ENCODE measurements around the gene ERMN. TPM values are rescaled to one million over a fixed set of nuclear protein-coding genes. Genes with fewer than 3 reads are reported as not detected.

ERMN gene
- polyA plus RNA-seq, 1 donor (not counting 4 experiments of a cell fraction or from before 2014, with no cell fraction given): not detected

GRCh38 chr2:157292853-157293252 is 32.8 kb downstream of the ERMN start:
- no peaks in the 10 kb centered on the region for H3K36me3 ChIP-seq (ENCODE audit: control insufficient read depth in 2 of 2, extremely low read depth in 1 of 2, insufficient read depth in 2 of 2, low read length in 2 of 2)

GRCh38 chr2:157291018-157291417 is 34.6 kb downstream of the ERMN start:
- no peak overlapping the region for H3K4me3 ChIP-seq (ENCODE audit: control insufficient read depth in 2 of 3, extremely low read depth in 1 of 3, insufficient read depth in 2 of 3, low read depth in 1 of 3, low read length in 3 of 3)
- no peak overlapping the region for H2AFZ ChIP-seq (ENCODE audit: control insufficient read depth, low read length)
- H3K27me3 ChIP-seq (ENCODE audit: control insufficient read depth, extremely low read depth, insufficient read depth, low read length): no peaks in the 10 kb centered on the region
- no peaks in the 10 kb centered on the region for H3K4me1 ChIP-seq (ENCODE audit: control insufficient read depth, extremely low read depth, insufficient read depth, low read length)
- H3K79me2 ChIP-seq (ENCODE audit: control insufficient read depth, insufficient read depth, low read length): no peaks in the 10 kb centered on the region
- FAIRE-seq (no peak), DNase-seq (ENCODE audit: low read depth, low spot score) (no peak)
- H3K4me2 ChIP-seq (ENCODE audit: control insufficient read depth, extremely low read depth, insufficient read depth, low read depth, low read length): no peak overlapping the region
- no peak overlapping the region for H3K9ac ChIP-seq (ENCODE audit: control insufficient read depth, extremely low read depth, insufficient read depth, low read length)
- no peaks in the 10 kb centered on the region for H3K36me3 ChIP-seq (ENCODE audit: control insufficient read depth in 2 of 2, extremely low read depth in 1 of 2, insufficient read depth in 2 of 2, low read length in 2 of 2)
- dilution Hi-C loops (cut with MboI; ENCODE audit: extremely low pct_ligation_motif_present, low sequenced_read_pairs): no loop called here
- H4K20me1 ChIP-seq (ENCODE audit: control insufficient read depth, extremely low read depth, insufficient read depth, low read length): no peaks in the 10 kb centered on the region
- H3K27ac ChIP-seq (ENCODE audit: control insufficient read depth, insufficient read depth, low read length): no peak overlapping the region
- no peaks in the 10 kb centered on the region for H3K9me1 ChIP-seq (ENCODE audit: control insufficient read depth, extremely low read depth, insufficient read depth, low read length)
- TF ChIP-seq CTCF (optimal IDR thresholded peaks at IDR 0.05 in 1 of 3, IDR thresholded peaks at IDR 0.05 in 1 of 3, conservative IDR thresholded peaks at IDR 0.05 in 1 of 3; ENCODE audit: extremely low read depth in 1 of 3, insufficient read depth in 2 of 3, low read length in 3 of 3) (no peak), EZH2 (IDR thresholded peaks at IDR 0.05; ENCODE audit: low read length) (no peak)
- H3K9me3 ChIP-seq (ENCODE audit: control insufficient read depth, low read depth, low read length): no peaks in the 10 kb centered on the region

More at GRCh38 chr2:157292853-157293252, 32.8 kb downstream of the ERMN start:
- Histone ChIP-seq H3K27me3 (ENCODE audit: control insufficient read depth, extremely low read depth, insufficient read depth, low read length) (no peaks in the 10 kb centered on the region), H3K79me2 (ENCODE audit: control insufficient read depth, insufficient read depth, low read length) (no peaks in the 10 kb centered on the region), H3K4me2 (ENCODE audit: control insufficient read depth, extremely low read depth, insufficient read depth, low read depth, low read length) (no peak overlapping the region), H3K27ac (ENCODE audit: control insufficient read depth, insufficient read depth, low read length) (no peak overlapping the region), H3K4me3 (ENCODE audit: control insufficient read depth in 2 of 3, extremely low read depth in 1 of 3, insufficient read depth in 2 of 3, low read depth in 1 of 3, low read length in 3 of 3) (no peak overlapping the region), H3K9me1 (ENCODE audit: control insufficient read depth, extremely low read depth, insufficient read depth, low read length) (no peaks in the 10 kb centered on the region), H3K9me3 (ENCODE audit: control insufficient read depth, low read depth, low read length) (no peaks in the 10 kb centered on the region), H2AFZ (ENCODE audit: control insufficient read depth, low read length) (no peak overlapping the region), H3K9ac (ENCODE audit: control insufficient read depth, extremely low read depth, insufficient read depth, low read length) (no peak overlapping the region), H3K4me1 (ENCODE audit: control insufficient read depth, extremely low read depth, insufficient read depth, low read length) (no peaks in the 10 kb centered on the region), H4K20me1 (ENCODE audit: control insufficient read depth, extremely low read depth, insufficient read depth, low read length) (no peaks in the 10 kb centered on the region)
- TF ChIP-seq EZH2 (IDR thresholded peaks at IDR 0.05; ENCODE audit: low read length) (no peak), CTCF (optimal IDR thresholded peaks at IDR 0.05 in 1 of 3, IDR thresholded peaks at IDR 0.05 in 1 of 3, conservative IDR thresholded peaks at IDR 0.05 in 1 of 3; ENCODE audit: extremely low read depth in 1 of 3, insufficient read depth in 2 of 3, low read length in 3 of 3) (no peak)
- dilution Hi-C loops (cut with MboI; ENCODE audit: extremely low pct_ligation_motif_present, low sequenced_read_pairs): no loop called here
- FAIRE-seq: no peak
- DNase-seq (ENCODE audit: low read depth, low spot score): no peak

Measured in keratinocyte (primary cell).